GM12872 (cell line): Measurements from ENCODE around the gene KRTAP10-10.

ENCODE experiments used
- CTCF ChIP-seq: IDR thresholded peaks from 3 replicates; pipeline ENCODE4 v1.5.1; 2011; ENCODE audit warnings: low read depth, mild to moderate bottlenecking, low read length, moderate library complexity; ENCODE audit not compliant: insufficient read depth

The KRTAP10-10 gene

GRCh38 chr21:44626673-44627143 lies 10.4 kb upstream of the KRTAP10-10 start, which contains the start of gene KRTAP10-9:
Gene KRTAP10-9 (plus strand): TSS chr21:44627093. CDS start chr21:44627172, 79 bp downstream.
- no peak for TF ChIP-seq CTCF

- TF ChIP-seq CTCF: no peak
Measured at GRCh38 chr21:44628707-44629391, 8.3 kb upstream of the KRTAP10-10 start.

GRCh38 chr21:44630440-44630839 lies 6.7 kb upstream of the KRTAP10-10 start:
- no peak for TF ChIP-seq CTCF

- TF ChIP-seq CTCF: no peak
Measured at GRCh38 chr21:44632067-44632466, 5.1 kb upstream of the KRTAP10-10 start.

- no peak for TF ChIP-seq CTCF
Measured at GRCh38 chr21:44636209-44637017, 743 bp upstream of the KRTAP10-10 start.

GRCh38 chr21:44639331-44639655 lies 2.1 kb downstream of the KRTAP10-10 start:
- TF ChIP-seq CTCF: no peak

GRCh38 chr21:44640761-44641160 lies 3.6 kb downstream of the KRTAP10-10 start:
- no peak for TF ChIP-seq CTCF
